Measurements from ENCODE around the gene NCF4. TPM values are rescaled to one million over a fixed set of nuclear protein-coding genes. Genes with fewer than 3 reads are reported as not detected.
A peak's percentile ranks its signal among the peaks of the same experiment; 100 is the strongest.

The NCF4 gene
- polyA plus RNA-seq, 2 of the 4 experiments (the other 2 are of a cell fraction): not detected

DNA sequence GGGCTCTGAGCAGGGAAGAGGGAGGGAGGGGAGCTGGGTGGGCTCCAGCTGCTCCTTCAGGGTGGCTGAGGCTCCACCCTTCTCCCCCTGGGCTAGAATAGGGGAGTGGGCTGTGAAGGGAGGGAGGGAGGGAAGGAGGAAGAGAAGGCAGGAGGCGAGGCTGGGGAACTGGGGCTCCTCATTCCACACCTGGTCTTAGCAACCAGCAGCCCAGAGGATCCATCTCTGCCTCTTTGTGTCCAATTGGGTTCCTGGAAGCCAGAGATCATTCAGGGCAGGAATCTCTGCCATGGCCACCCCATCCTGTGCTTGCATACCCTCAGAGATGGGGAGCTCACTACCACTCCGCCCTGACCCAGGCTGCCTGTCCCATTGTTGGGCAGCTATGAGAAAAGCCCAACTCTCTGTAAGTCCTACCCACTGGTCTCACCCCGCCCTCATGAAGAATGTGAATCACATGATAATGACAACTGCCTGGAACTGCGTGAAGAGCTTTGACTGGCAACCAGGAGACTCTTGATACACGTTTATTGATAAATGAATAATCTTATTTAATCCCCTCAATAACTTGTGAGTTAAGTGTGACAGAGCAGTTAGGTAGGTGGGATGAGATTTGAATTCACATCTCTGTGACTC, 7.9 kb downstream of the NCF4 start:
- Histone ChIP-seq H3K4me2 (no peak overlapping the region), H3K4me3 (no peak overlapping the region), H3K4me1 (peaks cover under 1% of the 10 kb centered on the region; the same call in 1 of the 3 replicates), H3K9me3 (no peaks in the 10 kb centered on the region), H3K27ac (no peak overlapping the region)
- ChIA-PET CTCF (interaction anchor here (1.3 to 4.9 kb wide), 3 partner anchors 11 to 109 kb away, joined by 5 to 30 read pairs (median 8); no protein-coding TSS in a partner anchor), POLR2A (no interaction called here)
- FAIRE-seq (no peak), DNase-seq (ENCODE audit: low read depth in 1 of 2, low spot score in 1 of 2) (no peak), ATAC-seq (no peak)
- WGBS (ENCODE audit: missing lambda C conversion rate): 54% methylated on average over 5 of the region's 5 CpGs
- TF ChIP-seq MAFK (IDR thresholded peaks at IDR 0.05; ENCODE audit: partially characterized antibody): no peak
- no peak for TF ChIP-seq EHF (CRISPR knock-in tag; IDR thresholded peaks at IDR 0.05)
- peak; percentile 11 for TF ChIP-seq ZFP36 (IDR thresholded peaks at IDR 0.05; ENCODE audit: borderline replicate concordance, partially characterized antibody)

DNA sequence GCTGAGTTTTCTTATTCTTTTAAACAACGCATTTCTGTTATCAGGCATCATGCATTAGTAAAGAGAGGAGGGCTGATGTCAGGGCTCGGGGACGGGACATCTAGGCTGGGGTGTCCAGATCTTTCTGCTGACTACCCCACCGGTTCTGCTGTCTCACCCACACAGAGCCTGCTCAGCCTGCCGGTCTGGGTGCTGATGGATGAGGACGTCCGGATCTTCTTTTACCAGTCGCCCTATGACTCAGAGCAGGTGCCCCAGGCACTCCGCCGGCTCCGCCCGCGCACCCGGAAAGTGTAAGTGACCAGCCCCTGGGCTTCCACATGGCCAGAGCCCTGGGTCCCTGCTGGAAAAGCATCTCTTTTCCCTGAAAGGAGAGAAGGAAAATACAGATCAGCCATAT, 9.4 kb downstream of the NCF4 start:
- peak overlapping the region; percentile 21; the same call in 1 of the 3 replicates for H3K4me2 ChIP-seq
- TF ChIP-seq ESRRA (IDR thresholded peaks at IDR 0.05; ENCODE audit: borderline replicate concordance, low read length) (no peak), EHMT2 (IDR thresholded peaks at IDR 0.05; ENCODE audit: low read depth) (no peak), SREBF2 (IDR thresholded peaks at IDR 0.05) (no peak), TP53 (CRISPR knock-in tag; IDR thresholded peaks at IDR 0.05) (no peak), TFCP2L1 (CRISPR knock-in tag; IDR thresholded peaks at IDR 0.05) (no peak), NPAS2 (CRISPR knock-in tag; IDR thresholded peaks at IDR 0.05; ENCODE audit: borderline replicate concordance) (no peak), ZNF302 (CRISPR knock-in tag; IDR thresholded peaks at IDR 0.05) (no peak), CHD2 (IDR thresholded peaks at IDR 0.05; ENCODE audit: low read length, partially characterized antibody) (no peak), EP300 (IDR thresholded peaks at IDR 0.05) (no peak), CBX2 (IDR thresholded peaks at IDR 0.05; ENCODE audit: borderline replicate concordance, low read depth) (no peak), ZC3H11A (IDR thresholded peaks at IDR 0.05) (no peak), ZSCAN20 (CRISPR knock-in tag; IDR thresholded peaks at IDR 0.05) (no peak), RARB (CRISPR knock-in tag; IDR thresholded peaks at IDR 0.05) (no peak), CTCF (IDR thresholded peaks at IDR 0.05) (no peak), FOXS1 (CRISPR knock-in tag; IDR thresholded peaks at IDR 0.05) (no peak)
- TF ChIP-seq, protein P1, sequence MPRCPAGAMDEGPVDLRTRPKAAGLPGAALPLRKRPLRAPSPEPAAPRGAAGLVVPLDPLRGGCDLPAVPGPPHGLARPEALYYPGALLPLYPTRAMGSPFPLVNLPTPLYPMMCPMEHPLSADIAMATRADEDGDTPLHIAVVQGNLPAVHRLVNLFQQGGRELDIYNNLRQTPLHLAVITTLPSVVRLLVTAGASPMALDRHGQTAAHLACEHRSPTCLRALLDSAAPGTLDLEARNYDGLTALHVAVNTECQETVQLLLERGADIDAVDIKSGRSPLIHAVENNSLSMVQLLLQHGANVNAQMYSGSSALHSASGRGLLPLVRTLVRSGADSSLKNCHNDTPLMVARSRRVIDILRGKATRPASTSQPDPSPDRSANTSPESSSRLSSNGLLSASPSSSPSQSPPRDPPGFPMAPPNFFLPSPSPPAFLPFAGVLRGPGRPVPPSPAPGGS (IDR thresholded peaks at IDR 0.05): no peak
- TF ChIP-seq, protein P2, sequence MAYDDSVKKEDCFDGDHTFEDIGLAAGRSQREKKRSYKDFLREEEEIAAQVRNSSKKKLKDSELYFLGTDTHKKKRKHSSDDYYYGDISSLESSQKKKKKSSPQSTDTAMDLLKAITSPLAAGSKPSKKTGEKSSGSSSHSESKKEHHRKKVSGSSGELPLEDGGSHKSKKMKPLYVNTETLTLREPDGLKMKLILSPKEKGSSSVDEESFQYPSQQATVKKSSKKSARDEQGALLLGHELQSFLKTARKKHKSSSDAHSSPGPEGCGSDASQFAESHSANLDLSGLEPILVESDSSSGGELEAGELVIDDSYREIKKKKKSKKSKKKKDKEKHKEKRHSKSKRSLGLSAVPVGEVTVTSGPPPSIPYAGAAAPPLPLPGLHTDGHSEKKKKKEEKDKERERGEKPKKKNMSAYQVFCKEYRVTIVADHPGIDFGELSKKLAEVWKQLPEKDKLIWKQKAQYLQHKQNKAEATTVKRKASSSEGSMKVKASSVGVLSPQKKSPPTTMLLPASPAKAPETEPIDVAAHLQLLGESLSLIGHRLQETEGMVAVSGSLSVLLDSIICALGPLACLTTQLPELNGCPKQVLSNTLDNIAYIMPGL (CRISPR knock-in tag; IDR thresholded peaks at IDR 0.05; ENCODE audit: borderline replicate concordance): no peak
- TF ChIP-seq, protein P3, sequence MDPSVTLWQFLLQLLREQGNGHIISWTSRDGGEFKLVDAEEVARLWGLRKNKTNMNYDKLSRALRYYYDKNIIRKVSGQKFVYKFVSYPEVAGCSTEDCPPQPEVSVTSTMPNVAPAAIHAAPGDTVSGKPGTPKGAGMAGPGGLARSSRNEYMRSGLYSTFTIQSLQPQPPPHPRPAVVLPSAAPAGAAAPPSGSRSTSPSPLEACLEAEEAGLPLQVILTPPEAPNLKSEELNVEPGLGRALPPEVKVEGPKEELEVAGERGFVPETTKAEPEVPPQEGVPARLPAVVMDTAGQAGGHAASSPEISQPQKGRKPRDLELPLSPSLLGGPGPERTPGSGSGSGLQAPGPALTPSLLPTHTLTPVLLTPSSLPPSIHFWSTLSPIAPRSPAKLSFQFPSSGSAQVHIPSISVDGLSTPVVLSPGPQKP (IDR thresholded peaks at IDR 0.05; ENCODE audit: low read depth, low read length): no peak
- FAIRE-seq: no peak
- POLR2A ChIA-PET: no interaction called here
- no peak overlapping the region for H3K27ac ChIP-seq
- H3K9me3 ChIP-seq: no peaks in the 10 kb centered on the region
- CTCF ChIA-PET: interaction anchor here (1.5 to 4.9 kb wide), 2 partner anchors 14 kb away, joined by 3 to 30 read pairs; no protein-coding TSS in a partner anchor
- H3K4me3 ChIP-seq: no peak overlapping the region
- ATAC-seq: no peak
- peaks cover 4% of the 10 kb centered on the region; the same call in 1 of the 3 replicates for H3K4me1 ChIP-seq
- DNase-seq (ENCODE audit: low read depth in 1 of 2, low spot score in 1 of 2): peak; percentile 19 to 20
- WGBS (ENCODE audit: missing lambda C conversion rate): 46% methylated on average over 8 of the region's 14 CpGs
